ENCODE data around the gene BRD3.
"Not testable (repeated sequence)": the region's sequence is repeated elsewhere in the genome, so short reads cannot be mapped to it uniquely, and the experiment has no call there.

Gene BRD3

DNA sequence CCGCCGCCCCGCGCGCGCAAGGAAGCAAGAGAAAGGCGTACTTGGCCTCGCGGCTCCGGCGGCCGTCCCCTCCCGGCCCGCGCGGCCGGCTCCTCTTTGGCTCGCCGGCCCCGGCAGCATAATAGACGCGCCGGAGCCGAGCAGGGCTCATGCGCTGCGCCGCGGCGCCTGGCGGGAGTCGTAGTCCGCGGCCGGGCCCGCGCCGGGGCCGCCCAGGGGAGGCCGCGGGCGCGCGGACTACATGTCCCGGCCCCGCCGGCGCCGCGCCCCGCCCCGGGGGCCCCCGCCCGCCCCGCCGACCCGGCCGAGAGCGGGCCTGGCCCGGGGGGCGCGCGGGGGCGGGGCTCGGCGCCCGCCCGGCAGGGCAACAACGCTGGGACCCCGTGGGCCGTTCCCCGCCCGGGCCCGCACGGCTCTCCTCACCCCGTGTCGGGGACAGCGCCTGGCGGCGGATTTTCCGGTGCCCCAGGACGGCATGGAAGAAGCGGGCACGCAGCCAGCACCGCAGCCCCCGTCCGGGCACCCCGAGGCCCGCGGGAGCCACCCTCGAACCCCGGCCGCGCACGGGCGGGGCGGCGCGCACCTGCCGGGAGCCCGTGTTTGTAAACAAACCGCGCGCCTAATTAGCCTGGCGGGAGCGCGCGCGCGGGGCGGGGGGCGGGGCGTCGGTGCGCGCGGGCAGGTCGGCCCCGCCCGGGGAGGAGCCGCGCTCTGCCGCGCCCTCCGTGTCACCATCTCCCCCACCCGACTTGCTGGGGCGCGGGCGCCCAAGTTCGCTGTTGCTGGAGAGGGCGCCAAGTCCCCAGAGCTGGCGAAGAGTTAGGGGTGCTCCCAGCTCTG is at the start of gene BRD3:
TSS of gene BRD3 (minus strand) at position 123 of the 840 bp plus-strand sequence. CDS start 14,549 bp downstream, outside the sequence.
- peak; percentile 90 for DNase-seq

DNA sequence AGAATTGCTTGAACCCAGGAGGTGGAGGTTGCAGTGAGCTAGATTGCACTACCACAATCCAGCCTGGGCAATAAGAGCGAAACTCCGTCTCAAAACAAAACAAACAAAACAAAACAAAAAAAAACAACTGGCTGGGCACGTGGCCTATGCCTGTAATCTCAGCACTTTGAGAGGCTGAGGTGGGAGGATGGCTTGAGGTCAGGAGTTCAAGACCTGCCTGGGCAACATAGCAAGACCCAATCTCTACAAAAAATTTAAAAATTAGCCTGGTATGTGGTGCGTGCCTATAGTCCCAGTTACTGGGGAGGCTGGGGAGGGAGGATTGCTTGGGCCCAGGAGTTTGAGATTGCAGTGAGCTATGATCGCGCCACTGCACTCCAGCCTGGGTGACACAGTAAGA is 44.7 kb upstream of the BRD3 start:
- DNase-seq = no peak

DNA sequence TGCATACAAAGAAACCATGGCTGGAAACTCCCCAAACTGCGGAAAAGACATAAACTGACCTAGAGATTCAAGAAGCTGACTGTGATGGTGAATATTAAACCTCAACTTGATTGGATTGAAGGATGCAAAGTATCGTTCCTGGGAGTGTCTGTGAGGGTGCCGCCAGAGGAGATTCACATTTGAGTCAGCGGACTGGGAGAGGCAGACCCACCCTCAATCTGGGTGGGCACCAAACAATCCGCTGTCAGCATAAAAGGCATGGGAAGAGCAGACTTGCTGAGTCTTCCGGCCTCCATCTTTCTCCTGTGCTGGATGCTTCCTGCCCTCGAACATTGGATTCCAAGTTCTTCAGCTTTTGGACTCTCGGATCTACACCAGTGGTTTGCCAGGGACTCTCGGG is 43.2 kb upstream of the BRD3 start:
- no peak for DNase-seq

DNA sequence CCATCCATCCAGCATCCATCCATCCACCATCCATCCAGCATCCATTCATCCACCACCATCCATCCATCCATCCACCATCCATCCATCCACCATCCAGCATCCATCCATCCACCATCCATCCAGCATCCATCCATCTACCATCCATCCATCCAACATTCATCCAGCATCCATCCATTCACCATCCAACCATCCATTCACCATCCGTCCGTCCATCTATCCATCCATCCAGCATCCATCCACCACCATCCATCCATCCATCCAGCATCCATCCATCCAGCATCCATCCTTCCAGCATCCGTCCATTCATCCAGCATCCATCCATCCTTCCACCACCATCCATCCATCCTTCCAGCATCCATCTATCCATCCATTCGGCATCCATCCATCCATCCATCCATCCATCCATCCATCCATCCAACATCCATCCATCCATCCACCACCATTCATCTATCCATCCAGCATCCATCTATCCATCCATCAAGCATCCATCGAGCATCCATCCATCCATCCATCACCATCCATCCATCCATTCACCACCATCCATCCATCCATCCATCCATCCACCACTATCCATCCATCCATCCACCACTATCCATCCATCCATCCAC is 35.7 kb upstream of the BRD3 start:
- DNase-seq = no peak

DNA sequence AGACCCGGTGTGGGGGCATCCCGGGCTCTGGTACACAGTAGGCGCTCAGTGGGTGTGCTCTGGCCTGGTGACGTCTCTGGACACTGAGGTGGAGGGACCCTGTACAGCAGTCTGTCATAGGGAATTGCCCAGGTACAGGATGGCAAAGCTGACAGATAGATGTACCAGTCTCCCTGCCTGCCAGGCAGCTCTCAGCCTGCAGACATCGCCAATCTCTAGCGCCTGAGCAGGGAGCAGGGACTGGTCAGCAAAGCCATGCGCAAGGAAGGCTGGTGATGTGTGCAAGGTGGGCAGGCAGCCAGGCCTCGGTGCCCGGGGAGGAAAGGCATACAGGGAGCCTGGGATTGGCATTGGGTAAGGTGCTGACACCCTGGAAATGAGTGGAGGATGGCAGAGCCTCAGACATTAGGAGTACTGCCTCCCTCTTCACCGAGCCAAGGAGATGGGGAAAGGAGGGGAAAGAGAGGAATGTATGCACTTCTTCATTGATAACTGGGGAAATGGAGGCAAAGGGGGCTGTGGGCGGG is 33.9 kb upstream of the BRD3 start:
- DNase-seq = no peak

DNA sequence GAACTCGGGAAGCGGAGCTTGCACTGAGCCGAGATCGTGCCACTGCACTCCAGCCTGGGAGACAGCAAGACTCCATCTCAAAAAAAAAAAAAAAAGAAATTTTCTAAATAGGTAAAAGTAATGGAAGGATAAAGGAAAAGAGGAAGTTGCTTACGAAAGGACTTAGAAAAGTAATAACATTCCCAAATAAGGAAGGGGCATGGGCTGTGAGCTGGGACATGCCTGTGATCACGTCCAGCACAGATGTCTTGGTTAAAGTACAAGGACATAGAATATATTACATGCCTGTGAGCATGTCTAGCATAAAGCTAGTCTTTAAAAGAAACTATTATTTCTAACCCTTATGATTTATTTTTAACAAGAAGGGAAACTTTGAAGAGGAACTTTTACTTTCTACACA is 33.3 kb upstream of the BRD3 start:
- not testable (repeated sequence) for DNase-seq

DNA sequence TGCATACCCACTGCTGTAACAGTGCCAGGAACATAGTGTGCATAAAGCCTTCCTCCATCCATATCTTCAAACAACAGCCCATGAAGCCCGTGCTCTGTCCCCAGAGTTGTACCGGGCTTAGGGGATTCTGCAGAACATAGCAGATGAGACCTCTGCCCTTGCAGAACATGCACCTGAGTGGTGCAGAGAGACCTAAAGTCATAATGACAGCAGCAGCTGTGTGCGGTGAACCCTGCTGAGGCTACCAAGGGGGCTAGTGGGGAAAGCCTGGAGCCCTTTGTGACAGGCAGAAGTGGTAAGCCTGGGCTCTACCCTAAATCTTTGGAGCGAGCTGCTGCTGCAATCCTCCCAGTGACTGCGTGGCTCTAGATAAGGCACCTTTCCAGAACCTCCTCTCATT is 32.2 kb upstream of the BRD3 start:
- no peak for DNase-seq

DNA sequence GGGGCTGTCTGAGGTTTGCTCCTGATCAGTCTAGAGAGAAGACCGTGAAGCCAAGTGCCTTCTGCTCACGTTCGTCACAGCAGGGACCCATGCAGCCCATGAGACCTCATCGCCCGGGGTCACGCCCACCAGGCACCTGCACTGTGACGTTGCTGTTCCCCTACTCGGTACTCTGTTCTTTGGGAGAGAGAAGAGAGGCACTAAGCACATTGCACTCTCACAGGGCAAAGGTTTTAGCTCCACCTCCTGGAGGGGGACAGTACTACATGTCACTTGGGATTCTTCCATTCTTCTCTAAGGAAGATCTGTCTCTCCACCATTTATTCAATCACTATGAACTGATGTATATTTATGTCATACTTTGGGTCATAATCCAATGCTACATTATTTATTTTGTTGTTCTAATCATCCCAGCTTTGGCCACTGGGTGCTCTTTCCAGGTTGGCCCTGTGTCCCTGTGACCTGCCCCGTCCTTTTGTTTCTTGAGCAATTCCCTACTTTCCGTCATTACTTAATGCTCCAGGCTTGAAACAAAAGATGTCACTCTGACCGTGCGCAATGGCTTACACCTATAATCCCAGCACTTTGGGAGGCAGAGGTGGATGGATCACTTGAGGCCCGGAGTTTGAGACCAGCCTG is 31.4 kb upstream of the BRD3 start:
- peak; percentile 48 for DNase-seq

DNA sequence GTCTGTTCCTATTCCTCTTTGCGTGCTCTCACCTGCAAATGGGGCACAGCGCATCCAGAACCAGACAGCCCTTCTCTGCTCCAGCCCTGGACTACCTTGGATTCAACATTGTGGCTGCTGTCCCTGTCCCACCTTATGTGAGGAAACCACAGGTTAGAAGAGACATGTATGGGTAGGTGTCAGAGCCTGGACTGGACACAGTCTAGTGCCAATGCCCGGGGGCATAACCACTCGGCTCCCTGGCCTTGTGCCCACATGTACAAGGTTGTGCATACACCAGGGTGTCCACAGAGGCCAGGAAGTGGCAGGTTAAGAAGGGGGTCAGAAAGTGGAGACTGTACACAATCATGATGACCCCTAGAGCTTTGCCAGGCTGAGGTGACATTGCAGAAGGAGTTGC is 22.1 kb upstream of the BRD3 start:
- DNase-seq = no peak

DNA sequence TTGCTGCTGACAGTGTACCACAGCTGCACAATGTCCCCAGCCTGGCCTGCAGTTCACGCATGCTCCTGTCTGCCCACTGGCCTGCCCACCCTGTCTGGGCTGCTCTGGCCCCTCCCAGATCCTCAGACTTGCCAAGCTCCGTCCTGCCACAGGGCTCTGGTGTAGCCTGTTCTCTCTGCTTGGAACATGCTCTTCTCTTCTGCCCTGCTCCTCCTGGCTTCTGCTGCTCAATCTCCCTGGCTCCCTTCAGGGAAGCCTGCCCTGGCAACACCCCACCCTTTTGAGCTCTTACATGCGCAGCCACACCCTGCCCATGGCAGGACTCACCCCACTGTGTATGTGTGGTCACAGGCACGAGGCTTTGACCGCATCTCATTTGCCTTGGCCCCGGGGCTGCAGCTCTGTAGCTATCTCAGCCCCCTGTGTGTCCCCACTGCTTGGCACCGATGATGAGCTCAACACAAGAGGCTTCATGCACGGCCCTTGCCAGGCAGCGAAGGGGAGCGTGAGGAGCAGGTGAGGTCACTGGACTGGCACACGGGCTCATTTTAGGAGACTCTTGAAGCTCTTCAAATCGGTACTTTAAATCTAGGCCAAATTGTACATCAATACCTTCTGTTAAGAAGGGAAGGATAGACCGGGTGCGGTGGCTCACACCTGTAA is 20.4 kb upstream of the BRD3 start:
- DNase-seq = no peak

DNA sequence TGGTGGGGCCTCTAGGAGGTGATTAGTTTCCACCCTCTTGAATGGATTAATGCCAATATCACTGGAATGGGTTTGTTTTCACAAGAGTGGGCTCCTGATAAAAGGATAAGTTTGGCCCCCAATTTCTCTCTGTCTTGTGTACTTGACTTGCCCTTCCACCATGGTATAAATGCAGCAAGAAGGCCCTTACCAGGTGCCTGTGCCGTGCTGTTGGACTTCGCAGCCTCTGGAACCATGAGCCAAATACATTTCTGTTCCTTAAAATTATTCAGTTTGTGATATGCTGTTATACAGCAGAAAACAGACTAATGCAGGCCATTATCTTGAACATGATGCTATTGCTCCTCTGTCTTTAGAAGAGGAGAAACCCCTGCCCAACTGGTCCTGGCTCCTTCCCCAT is 17.8 kb upstream of the BRD3 start:
- no peak for DNase-seq

DNA sequence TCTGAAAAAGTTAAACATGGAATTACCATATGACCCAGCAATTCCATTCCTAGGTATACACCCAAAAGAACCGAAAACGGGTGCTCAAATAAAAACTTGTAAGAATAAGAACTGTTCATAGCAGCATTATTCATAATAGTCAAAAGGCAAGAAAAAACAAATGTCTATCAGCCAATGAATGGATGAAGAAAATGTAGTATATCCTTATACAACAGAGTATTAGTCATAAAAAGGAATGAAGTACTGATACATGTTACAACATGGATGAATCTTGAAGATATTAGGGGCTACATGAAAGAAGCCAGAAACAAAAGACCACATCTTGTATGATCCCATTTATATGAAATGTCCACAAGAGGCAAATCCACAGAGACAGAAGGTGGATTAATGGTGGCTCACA is 15.6 kb upstream of the BRD3 start:
- DNase-seq = no peak

DNA sequence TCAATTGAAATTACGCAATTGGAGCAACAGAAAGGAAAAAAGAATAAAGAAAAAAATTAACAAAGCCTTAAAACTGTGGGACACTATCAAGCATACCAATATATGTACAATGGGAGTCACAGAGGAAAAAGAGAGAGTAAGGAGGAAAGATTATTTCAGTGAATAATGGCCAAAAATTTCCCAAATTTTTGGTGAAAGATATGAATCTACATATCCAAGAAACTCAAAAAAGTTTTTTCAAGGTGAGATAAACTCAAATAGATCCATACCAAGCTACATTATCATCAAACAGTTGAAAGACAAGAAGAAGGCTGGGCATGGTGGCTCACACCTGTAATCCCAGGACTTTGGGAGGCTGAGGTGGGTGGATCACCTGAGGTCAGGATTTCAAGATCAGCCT is 8.8 kb upstream of the BRD3 start:
- DNase-seq = no peak

DNA sequence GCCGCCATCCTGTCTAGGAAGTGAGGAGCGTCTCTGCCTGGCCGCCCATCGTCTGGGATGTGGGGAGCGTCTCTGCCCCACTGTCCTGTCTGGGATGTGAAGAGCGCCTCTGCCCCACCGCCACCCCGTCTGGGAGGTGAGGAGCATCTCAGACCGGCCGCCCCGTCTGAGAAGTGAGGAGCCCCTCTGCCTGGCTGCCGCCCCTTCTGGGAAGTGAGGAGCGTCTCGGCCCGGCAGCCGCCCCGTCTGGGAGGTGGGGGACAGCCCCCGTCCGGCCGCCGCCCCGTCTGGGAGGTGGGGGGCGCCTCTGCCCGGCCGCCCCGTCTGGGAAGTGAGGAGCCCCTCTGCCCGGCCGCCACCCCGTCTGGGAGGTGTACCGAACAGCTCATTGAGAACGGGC is 7.9 kb upstream of the BRD3 start:
- not testable (repeated sequence) for DNase-seq

DNA sequence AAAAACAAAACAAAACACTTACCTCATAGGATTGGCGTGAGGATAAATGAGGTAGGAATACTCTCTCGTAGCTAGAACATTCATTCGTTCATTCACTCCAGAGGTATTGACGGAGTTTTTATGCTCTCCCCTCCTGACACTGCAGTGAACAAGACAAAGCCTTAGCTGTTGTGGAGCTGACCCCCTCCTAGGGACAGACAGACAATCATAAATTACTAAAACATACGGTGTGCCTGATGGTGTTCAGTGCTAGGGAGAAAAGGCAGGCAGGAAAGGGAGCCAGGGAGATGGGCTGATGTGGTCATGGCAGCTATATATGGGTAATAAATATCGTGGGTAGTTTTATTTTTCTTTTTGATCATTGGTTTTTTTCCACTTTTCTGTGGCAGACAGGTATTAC is 5.7 kb upstream of the BRD3 start:
- DNase-seq = no peak

DNA sequence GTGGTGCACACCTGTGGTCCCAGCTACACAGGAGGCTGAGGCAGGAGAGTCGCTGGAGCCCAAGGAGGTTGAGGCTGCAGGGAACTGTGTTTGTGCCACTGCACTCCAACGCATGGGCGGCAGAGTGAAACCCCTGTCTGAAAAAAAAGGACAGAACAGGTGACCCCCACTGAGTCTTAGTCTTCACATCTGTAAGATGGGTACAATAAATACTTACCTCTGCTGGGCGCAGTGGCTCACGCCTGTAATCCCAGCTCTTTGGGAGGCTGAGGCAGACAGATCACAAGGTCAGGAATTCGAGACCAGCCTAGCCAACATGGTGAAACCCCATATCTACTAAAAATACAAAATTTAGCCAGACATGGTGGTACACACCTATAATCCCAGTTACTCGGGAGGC is 4.9 kb upstream of the BRD3 start:
- DNase-seq = not testable (repeated sequence)

DNA sequence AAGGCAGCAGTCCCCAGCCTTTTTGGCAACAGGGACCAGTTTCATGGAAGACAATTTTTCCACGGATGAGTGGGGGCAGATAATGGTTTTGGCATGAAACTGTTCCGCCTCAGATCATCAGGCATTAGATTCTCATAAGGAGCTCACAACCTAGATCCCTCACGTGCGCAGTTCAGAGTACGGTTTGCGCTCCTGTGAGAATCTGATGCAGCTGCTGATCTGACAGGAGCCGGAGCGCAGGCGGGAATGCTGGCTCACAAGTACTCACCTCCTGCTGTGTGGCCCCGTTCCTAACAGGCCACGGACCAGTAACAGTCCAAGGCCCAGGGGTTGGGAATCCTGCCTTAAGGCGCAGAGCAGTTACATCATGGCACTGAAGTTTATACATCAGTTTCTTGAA is 3.3 kb upstream of the BRD3 start:
- DNase-seq = no peak

DNA sequence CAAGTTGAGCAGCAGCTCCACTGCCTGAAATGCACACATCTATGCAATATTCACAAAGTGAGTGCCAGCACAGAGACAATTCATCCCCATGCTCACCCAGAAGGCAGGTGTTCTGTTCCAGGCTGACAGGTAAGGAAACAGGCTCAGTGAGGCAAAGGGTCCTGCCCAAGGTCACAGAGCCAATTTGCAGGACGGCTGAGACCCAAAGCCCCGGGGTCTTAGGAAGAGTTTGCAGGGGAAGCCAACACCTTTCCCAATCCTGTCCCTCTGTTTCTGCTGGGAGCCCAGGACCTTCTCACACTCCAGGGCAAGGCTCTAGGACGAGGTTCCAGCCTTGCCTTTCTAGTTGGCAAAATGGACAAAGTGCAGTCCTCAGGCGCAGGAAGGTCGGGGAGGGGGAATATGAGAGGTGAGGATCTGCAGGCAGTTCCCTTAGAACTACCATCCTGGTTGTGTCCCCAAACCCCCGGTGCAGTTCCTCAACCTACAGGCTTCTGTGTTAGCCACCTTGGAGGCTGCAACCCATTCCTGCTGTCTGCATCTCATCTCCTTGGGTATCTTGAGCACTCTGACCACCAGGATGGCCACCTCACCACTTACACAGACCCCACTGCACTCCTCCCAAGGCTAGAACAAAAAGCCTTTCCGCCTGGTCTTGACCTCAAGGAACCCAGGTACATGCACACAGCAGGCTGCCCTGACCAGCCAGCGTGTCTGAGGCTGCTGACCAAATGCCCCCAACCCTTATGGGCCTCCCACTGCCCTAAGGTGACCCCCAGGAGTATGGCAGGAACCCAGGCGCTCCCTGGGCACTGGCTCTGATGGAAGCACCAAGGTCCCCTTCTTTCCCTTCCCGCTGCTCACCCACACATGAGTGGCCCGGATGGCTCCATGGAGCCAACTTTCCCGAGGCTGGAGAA is 1.9 kb upstream of the BRD3 start:
- no peak for DNase-seq

DNA sequence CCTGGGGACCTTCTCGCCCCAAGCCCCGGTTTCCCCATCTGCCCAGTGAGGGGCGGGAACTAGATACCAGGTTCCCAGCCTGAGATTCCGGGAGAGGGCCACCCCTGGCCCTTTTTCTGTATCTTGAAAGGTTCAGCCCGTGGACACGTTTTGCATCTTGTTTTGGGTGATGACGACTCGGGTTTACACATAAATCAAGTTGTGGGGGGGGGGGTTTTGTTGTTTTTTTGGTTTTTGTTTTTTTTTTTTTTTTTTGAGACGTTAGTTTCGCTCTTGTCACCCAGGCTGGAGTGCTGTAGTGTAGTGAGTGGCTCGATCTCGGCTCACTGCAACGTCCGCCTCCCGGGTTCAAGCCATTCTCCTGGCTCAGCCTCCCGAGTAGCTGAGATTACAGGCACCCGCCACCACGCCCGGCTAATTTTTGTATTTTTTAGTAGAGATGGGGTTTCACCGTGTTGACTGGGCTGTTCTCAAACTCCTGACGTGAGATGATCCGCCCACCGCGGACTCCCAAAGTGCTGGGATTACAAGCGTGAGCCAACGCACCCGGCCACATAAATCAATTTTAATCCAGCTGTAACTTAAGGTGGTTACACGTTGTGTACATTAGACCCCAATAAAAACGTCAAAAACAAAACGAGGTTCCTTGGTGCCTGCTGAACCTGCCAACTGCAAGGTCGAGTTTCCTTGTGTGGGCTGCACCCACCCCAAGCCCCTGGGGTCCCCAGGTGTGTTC is 1.1 kb upstream of the BRD3 start:
- DNase-seq = no peak

DNA sequence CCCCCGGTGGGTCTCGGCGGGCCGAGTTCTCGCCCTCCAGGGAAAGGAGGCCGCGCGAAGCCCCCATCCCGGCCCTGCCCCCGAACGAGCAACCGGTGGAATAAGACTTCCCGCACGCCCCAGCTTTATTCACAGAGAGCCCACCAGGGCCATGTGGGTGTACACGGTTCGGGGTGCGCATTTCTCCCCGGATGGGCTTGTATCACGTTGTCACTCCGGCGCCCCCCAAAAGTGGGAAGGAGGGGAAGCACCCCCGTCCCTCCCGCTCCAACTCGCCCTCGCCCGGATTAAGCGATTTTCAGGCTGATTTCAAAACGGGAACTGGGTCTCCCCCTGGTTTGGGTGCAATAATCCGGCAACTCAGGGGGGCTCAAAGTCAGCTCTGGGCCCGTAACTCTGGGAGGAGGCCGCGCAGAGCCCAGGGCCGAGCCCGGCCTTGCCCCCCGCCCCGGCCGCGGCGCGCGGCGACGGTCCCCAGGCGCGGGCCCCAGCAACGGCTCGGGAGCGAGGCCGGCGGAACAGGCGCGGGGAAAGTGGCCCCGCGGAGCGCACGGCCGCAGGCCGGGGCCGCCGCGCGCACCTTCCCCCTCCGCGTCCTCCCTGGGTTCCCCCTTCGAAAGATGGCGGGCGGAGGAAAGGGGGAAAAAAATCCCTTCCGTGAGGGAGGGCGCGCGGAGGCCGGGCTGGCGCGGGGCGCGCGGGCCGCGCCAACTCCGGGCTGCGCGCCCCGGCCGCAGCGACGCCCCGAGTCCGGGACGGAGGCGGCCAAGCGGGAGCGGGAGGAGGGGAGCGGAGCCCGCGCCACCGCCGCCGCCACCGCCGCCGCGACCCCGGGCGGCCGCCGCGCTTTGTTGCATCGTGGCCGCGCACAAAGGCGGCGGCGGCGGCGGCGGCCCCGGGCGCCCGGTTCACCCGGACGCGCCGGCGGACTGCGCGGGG is 644 bp downstream of the BRD3 start:
- DNase-seq = peak; percentile 38
